GM12873 (cell line): Measurements from ENCODE around the gene CD300H.

Source experiments
- CTCF ChIP-seq: IDR thresholded peaks from 2 replicates; pipeline ENCODE4 v1.5.1; 2012; ENCODE audit warnings: low read depth, mild to moderate bottlenecking, moderate library complexity, low read length, control low read depth; ENCODE audit not compliant: insufficient read depth; ENCODE audit errors: missing control alignments

The CD300H gene

GRCh38 chr17:74599023-74599399, 31.7 kb upstream of the CD300H start:
- no peak for TF ChIP-seq CTCF

GRCh38 chr17:74598346-74599022, 31.2 kb upstream of the CD300H start:
- no peak for TF ChIP-seq CTCF

- TF ChIP-seq CTCF = no peak
Observed at GRCh38 chr17:74597069-74597790, 29.9 kb upstream of the CD300H start.

GRCh38 chr17:74595037-74595750, 27.9 kb upstream of the CD300H start:
- TF ChIP-seq CTCF = no peak

- no peak for TF ChIP-seq CTCF
Observed at GRCh38 chr17:74592087-74592990, 25.0 kb upstream of the CD300H start, which contains the start of gene CD300LD. TSS of gene CD300LD (minus strand) at chr17:74592283. CDS start at chr17:74592202, 81 bp downstream.

- no peak for TF ChIP-seq CTCF
Observed at GRCh38 chr17:74591503-74591902, 24.2 kb upstream of the CD300H start.
